ENCODE measurements around the gene RHOXF2B. TPM values are rescaled to one million over a fixed set of nuclear protein-coding genes. Genes with fewer than 3 reads are reported as not detected.

Gene RHOXF2B
- total RNA-seq, 1 donor from 2014 or later, result not detected

- intact Hi-C loops (cut with DNase I), result no loop called here
- ATAC-seq, result no peak
- no peak for DNase-seq (ENCODE audit: low spot score)
These were observed 54.2 kb downstream of the RHOXF2B start for GRCh38 chrX:120023259-120023658.

GRCh38 chrX:120022763-120023162 is 54.7 kb downstream of the RHOXF2B start:
- DNase-seq (ENCODE audit: low spot score), result no peak
- intact Hi-C loops (cut with DNase I), result no loop called here
- no peak for ATAC-seq

Other genes starting within 250 kb of the RHOXF2B start
- 11.0 TPM for gene UPF3B, start 224.7 kb downstream of the RHOXF2B start, total RNA-seq
- 8.8 TPM for gene RNF113A, start 206.0 kb downstream of the RHOXF2B start, total RNA-seq
- 57.5 TPM for gene NDUFA1, start 205.9 kb downstream of the RHOXF2B start, total RNA-seq
- gene AKAP14, start 181.8 kb downstream of the RHOXF2B start, total RNA-seq, result not detected
- 9.6 TPM for gene NKAP, start 133.9 kb downstream of the RHOXF2B start, total RNA-seq
- 0.67 TPM for gene RHOXF1, start 38.2 kb upstream of the RHOXF2B start, total RNA-seq
- not detected for gene RHOXF2, start 80.9 kb upstream of the RHOXF2B start, total RNA-seq
- 11.1 TPM for gene ZBTB33, start 173.1 kb upstream of the RHOXF2B start, total RNA-seq
- 16.4 TPM for gene TMEM255A, start 233.8 kb upstream of the RHOXF2B start, total RNA-seq